ENCODE results near the gene CAMK1.

CAMK1 gene

GRCh38 chr3:9710174-9710739, 59.5 kb downstream of the CAMK1 start:
- no peak for DNase-seq (ENCODE audit: low read depth)
